Right lobe of liver (tissue), 6 donors: ENCODE measurements around the gene C4BPB. TPM values are rescaled to one million over a fixed set of nuclear protein-coding genes. Genes with fewer than 3 reads are reported as not detected.

Experiments
- ATAC-seq, 4 donors: fragments of 200-7000 bp; cut with Tn5 transposase; one replicate each; pipeline ENCODE4 v1.9.1; 2020; ENCODE audit warnings: mild to moderate bottlenecking in 4 of 4, moderate library complexity in 4 of 4
- DNase-seq, 3 donors: peaks; one replicate each; pipeline ENCODE4 v3.0.0-alpha.2; 2020
- H3K27ac ChIP-seq, 3 donors: fragments of 200-600 bp; one replicate each; pipeline ENCODE4 v1.8.0; 2022
- H3K27me3 ChIP-seq, 2 donors: fragments of 200-600 bp; one replicate each; pipeline ENCODE4 v1.8.0; 2022
- H3K36me3 ChIP-seq, 4 donors: fragments of 200-600 bp; sonication (generic) in 1 of 4; one replicate each; pipeline versions ENCODE4 v1.5.1 to v1.8.0; 2017 to 2022; ENCODE audit warnings: control low read depth in 1 of 4
- H3K4me1 ChIP-seq, 4 donors: fragments of 200-600 bp; sonication (generic) in 1 of 4; one replicate each; pipeline versions ENCODE4 v1.5.1 to v1.8.0; 2017 to 2022; ENCODE audit warnings: control low read depth in 1 of 4
- H3K4me3 ChIP-seq, 3 donors: fragments of 200-600 bp; one replicate each; pipeline ENCODE4 v1.8.0; 2022
- H3K9me3 ChIP-seq, 4 donors: fragments of 200-600 bp; sonication (generic) in 1 of 4; one replicate each; pipeline versions ENCODE4 v1.5.1 to v1.8.0; 2017 to 2022; ENCODE audit warnings: control low read depth in 1 of 4
- POLR2A ChIP-seq: fragments of 450-650 bp; IDR thresholded peaks from one replicate; pipeline ENCODE4 v1.6.1; 2017; ENCODE audit warnings: antibody characterized with exemption, mild to moderate bottlenecking
- WGBS: methylation state at CpG from one replicate; pipeline ENCODE4 v1.1.6; 2018; ENCODE audit warnings: low coverage, low lambda C conversion rate; ENCODE audit not compliant: insufficient coverage; ENCODE audit errors: missing lambda C conversion rate; 5-methylcytosine and 5-hydroxymethylcytosine counted together
- intact Hi-C, 2 donors: fragments of 100-400 bp; cut with DNase I; formaldehyde crosslinking; loops; one replicate each; pipeline versions ENCODE4 v1.11.2 to v1.14.1; 2022
- total RNA-seq, 6 experiments: library from RNA; depleted of rRNA in 2 of 6; stranded (reverse); fragments of >200 nt in 2 of 6; fragmentation: NEBNext Ultra II Directional in 3 of 6; extraction: Animal tissue kit (Norgen Biotek cat#: 25700) in 3 of 6; gene quantifications; one replicate each; pipeline versions ENCODE4 v1.1.0 to v1.2.4, GENCODE V29; 2016 to 2023
- TF ChIP-seq, protein P1 (sequence below), 4 donors: fragments of 200-600 bp in 3 of 4; fragments of 450-650 bp in 1 of 4; IDR thresholded peaks; one replicate each; pipeline versions ENCODE4 v1.5.1 to v1.8.0; 2016 to 2022; ENCODE audit warnings: antibody characterized with exemption in 4 of 4, mild to moderate bottlenecking in 2 of 4
- donor health status: DM: no; HTN: yes; CAD: no.
- donor health status: DM: no; HTN: no; CAD: no.
- donor health status: DM: no; HTN: no; CAD: no.
- donor health status: DM: no; HTN: yes; CAD: no.
- donor health status: DM: no; HTN: yes; CAD: no.

Gene C4BPB
- total RNA-seq, 6 experiments from 2014 or later: 156 to 328 (median 226) TPM

DNA sequence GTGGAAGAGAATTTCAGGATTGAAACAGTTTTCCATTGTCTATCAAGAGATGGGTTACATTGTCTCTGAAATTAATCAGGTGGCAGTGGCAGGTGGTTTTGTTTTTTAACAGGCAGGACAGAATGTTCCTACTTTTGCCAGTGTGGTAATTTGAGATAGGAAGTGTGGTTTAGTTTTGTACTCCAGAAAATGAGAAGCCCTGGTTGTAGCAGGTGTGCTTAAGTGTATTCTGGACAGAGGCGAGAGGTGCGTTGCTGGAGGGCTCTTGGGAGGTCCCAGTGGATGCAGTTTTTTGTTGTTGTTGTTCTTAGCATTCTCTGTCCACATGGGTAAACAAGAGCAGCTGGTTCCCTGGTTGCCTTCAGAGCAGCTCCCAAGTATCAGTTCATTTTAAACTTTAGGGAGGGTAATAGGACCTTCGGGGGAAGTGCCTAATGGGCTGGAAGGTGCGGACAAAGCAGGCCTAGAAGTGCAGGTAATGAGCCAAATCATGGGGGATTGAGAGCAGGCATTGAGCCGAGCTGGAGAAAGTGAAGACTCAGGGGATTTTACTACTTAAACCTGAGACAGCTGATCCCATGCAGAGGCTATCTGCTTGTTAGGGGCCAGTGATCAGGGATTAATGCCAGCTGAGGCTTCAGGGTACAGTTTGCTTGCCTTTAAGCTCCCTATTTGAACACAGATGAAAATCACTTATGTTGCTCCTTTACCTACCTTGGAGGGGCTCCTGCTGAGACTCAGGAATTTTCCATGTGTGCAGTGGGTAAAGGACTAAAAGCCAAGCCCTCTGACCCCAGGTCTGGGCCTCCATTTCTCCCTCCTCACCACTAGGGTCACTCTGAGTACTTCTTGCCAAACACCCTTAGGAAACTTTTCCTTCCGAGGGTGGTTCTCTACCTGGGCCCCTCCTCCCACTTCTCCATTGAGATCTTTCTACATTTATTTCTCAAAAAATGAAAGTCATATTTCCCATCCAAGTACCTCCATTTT is 29.5 kb upstream of the C4BPB start:
- TF ChIP-seq, protein P1, sequence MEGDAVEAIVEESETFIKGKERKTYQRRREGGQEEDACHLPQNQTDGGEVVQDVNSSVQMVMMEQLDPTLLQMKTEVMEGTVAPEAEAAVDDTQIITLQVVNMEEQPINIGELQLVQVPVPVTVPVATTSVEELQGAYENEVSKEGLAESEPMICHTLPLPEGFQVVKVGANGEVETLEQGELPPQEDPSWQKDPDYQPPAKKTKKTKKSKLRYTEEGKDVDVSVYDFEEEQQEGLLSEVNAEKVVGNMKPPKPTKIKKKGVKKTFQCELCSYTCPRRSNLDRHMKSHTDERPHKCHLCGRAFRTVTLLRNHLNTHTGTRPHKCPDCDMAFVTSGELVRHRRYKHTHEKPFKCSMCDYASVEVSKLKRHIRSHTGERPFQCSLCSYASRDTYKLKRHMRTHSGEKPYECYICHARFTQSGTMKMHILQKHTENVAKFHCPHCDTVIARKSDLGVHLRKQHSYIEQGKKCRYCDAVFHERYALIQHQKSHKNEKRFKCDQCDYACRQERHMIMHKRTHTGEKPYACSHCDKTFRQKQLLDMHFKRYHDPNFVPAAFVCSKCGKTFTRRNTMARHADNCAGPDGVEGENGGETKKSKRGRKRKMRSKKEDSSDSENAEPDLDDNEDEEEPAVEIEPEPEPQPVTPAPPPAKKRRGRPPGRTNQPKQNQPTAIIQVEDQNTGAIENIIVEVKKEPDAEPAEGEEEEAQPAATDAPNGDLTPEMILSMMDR (IDR thresholded peaks at IDR 0.05): no peak
- no peak for TF ChIP-seq POLR2A
- Histone ChIP-seq H3K27me3 (no peaks in the 10 kb centered on the region), H3K36me3 (peaks cover 0 to 18% (median 6%) of the 10 kb centered on the region in 4 donors), H3K27ac (no peak overlapping the region), H3K4me3 (no peak overlapping the region), H3K9me3 (no peaks in the 10 kb centered on the region), H3K4me1 (no peaks in the 10 kb centered on the region)
- 69% methylated on average over 4 of the region's 6 CpGs for WGBS
- ATAC-seq (no peak), DNase-seq (no peak)
- intact Hi-C loops: no loop called here

DNA sequence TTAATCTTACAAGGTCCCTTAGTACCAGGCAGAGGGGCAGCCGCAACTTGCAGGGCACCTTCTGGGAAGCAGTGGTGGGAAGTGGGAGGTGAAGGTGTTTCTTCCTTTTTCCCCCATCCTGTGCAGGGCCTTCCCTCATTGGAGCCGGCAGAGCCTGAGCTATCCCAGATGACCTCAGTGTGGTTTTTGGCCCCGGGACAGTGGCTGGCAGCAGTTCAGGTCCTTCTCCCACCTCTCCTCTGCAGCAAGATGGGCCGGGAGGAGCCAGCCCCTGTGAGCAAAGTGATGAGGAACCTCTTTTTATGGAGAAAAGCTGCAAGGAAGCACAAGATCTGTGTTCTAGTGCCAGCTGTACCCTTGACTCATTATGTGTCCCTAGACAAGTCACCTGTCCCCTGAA is 28.8 kb upstream of the C4BPB start:
- Histone ChIP-seq H3K4me1 (no peaks in the 10 kb centered on the region), H3K27ac (no peak overlapping the region), H3K27me3 (no peaks in the 10 kb centered on the region), H3K4me3 (no peak overlapping the region), H3K36me3 (peaks cover 0 to 19% (median 6%) of the 10 kb centered on the region in 4 donors), H3K9me3 (no peaks in the 10 kb centered on the region)
- no peak for DNase-seq
- 74% methylated on average over 3 of the region's 4 CpGs for WGBS
- ATAC-seq: peak in 1 of 4 donors; percentile 15
- intact Hi-C loops: no loop called here
- TF ChIP-seq, protein P1 (IDR thresholded peaks at IDR 0.05): no peak
- TF ChIP-seq POLR2A: no peak

DNA sequence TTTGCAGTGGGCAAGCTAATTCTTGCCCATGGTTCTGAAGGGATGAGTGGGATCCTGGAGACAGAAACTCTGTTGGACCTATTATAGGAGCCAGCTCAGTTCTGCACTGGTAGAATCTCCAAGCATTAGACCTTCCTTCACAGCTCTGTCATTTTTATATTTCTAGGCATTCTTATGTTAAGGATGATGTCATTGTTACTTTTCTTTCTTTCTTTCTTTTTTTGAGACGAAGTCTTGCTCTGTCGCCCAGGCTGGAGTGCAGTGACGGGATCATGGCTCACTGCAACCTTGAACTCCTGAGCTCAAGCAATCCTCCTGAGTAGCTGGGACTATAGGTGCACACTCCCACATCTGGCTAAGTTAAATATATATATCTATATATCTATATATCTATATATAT is 28.1 kb upstream of the C4BPB start:
- TF ChIP-seq POLR2A: no peak
- TF ChIP-seq, protein P1 (IDR thresholded peaks at IDR 0.05): no peak
- intact Hi-C loops: no loop called here
- 94% methylated on average over 3 of the region's 3 CpGs for WGBS

DNA sequence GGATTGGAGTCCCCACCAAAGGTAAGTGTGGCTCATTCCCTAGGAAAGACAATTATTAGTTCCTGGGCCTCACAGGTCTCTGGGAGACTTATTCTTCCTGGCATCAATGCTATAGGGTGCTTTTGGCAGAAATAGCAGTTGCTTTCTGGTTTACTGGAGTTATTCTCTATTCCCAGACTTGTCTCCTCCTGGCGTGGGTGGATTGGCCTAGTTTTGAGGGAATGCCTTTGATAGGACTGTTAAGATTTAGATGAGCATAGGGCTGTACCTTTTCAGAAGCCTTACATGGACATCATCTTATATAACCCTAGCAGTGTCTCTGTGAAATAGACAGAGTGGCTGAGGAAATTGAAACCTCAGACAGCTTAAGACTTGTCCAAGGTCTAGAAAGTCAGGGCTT is 26.6 kb upstream of the C4BPB start:
- DNase-seq (no peak), ATAC-seq (no peak)
- WGBS: 78% methylated on average over 1 of the region's 1 CpG
- H3K9me3 ChIP-seq: no peaks in the 10 kb centered on the region
- TF ChIP-seq POLR2A: no peak
- TF ChIP-seq, protein P1 (IDR thresholded peaks at IDR 0.05): no peak
- intact Hi-C loops: no loop called here
- H3K4me3 ChIP-seq: no peak overlapping the region
- H3K4me1 ChIP-seq: no peaks in the 10 kb centered on the region
- H3K36me3 ChIP-seq: peaks cover 0 to 32% (median 8%) of the 10 kb centered on the region in 4 donors
- no peak overlapping the region for H3K27ac ChIP-seq
- no peaks in the 10 kb centered on the region for H3K27me3 ChIP-seq

More for the DNA sequence above, 28.1 kb upstream of the C4BPB start:
- Histone ChIP-seq H3K4me1 (no peaks in the 10 kb centered on the region), H3K27me3 (no peaks in the 10 kb centered on the region), H3K27ac (no peak overlapping the region), H3K36me3 (peaks cover 0 to 26% (median 7%) of the 10 kb centered on the region in 4 donors), H3K4me3 (no peak overlapping the region), H3K9me3 (no peaks in the 10 kb centered on the region)
- ATAC-seq (no peak), DNase-seq (no peak)
